HCT116 (cell line): ENCODE data around the gene RASGEF1B. TPM values are rescaled to one million over a fixed set of nuclear protein-coding genes. Genes with fewer than 3 reads are reported as not detected.

Experiments used
- ATAC-seq: fragments of 200-7000 bp; cut with Tn5 transposase; 2 replicates; pipeline ENCODE4 v1.9.1; 2020; ENCODE audit warnings: mild to moderate bottlenecking, moderate library complexity
- BruUV-seq: library from RNA; stranded (reverse); fragments of 400-500 nt; replicated peaks from 2 replicates; lab custom pipeline; 2021; lab: Mats Ljungman, UMichigan
- CTCF ChIA-PET: fragments of 300-600 bp; sonication (Branson Sonifier 250); formaldehyde crosslinking; loops from one replicate; lab custom pipeline; 2021; ENCODE audit warnings: antibody characterized with exemption; lab: Charles Lee
- POLR2A ChIA-PET: fragments of 300-600, 350-600 bp; sonication (Branson Sonifier 250); formaldehyde crosslinking; loops from one replicate; lab custom pipeline; 2021; ENCODE audit warnings: antibody characterized with exemption; lab: Charles Lee
- RAD21 ChIA-PET, 2 experiments: fragments of 300-600 bp; sonication (Branson Sonifier 250); formaldehyde crosslinking; loops; one replicate each; lab custom pipeline; 2023; ENCODE audit warnings: low total read pairs in 2 of 2; ENCODE audit not compliant: uncharacterized antibody in 2 of 2, unreplicated experiment in 2 of 2, low non-redundant PET in 1 of 2; lab: Charles Lee
- DNase-seq: peaks from one replicate; pipeline ENCODE4 v3.0.0-alpha.2; 2010; ENCODE audit warnings: low read depth, low spot score
- H2AFZ ChIP-seq: fragments of 200-600 bp; shearing (Covaris generic), sonication (generic); 2 replicates; pipeline ENCODE4 v1.6.1; 2017; ENCODE audit warnings: low read depth, mixed run types, mixed read lengths, antibody characterized with exemption, low read length; ENCODE audit not compliant: poor library complexity, severe bottlenecking
- H3K27ac ChIP-seq: 2 replicates; pipeline ENCODE4 v1.5.1; 2012; ENCODE audit warnings: low read depth, low read length
- H3K27me3 ChIP-seq: fragments of 200-600 bp; sonication (generic); 2 replicates; pipeline ENCODE4 v1.6.1; 2016; ENCODE audit warnings: mixed run types, low read length, mixed read lengths; ENCODE audit not compliant: insufficient read depth
- H3K36me3 ChIP-seq, 2 experiments: fragments of 200-500 bp in 1 of 2; fragments of 200-600 bp in 1 of 2; sonication (Bioruptor generic) in 1 of 2; sonication (generic) in 1 of 2; 2 replicates each; pipeline versions ENCODE4 v1.5.1 to v1.6.1; 2014 to 2016; ENCODE audit warnings: low read length in 2 of 2, inconsistent platforms in 1 of 2, mixed read lengths in 1 of 2, mixed run types in 1 of 2; ENCODE audit not compliant: insufficient read depth in 2 of 2, control insufficient read depth in 1 of 2
- H3K4me1 ChIP-seq, 2 experiments: fragments of 200-600 bp in 1 of 2; sonication (generic) in 1 of 2; 2 replicates each; pipeline versions ENCODE4 v1.5.1 to v1.6.1; 2012 to 2017; ENCODE audit warnings: low read length in 2 of 2, inconsistent platforms in 1 of 2, mild to moderate bottlenecking in 1 of 2, mixed read lengths in 1 of 2, mixed run types in 1 of 2, moderate library complexity in 1 of 2; ENCODE audit not compliant: insufficient read depth in 2 of 2, control insufficient read depth in 1 of 2
- H3K4me2 ChIP-seq: fragments of 200-600 bp; sonication (generic); 2 replicates; pipeline ENCODE4 v1.6.1; 2017; ENCODE audit warnings: mixed run types, low read length, mixed read lengths
- H3K4me3 ChIP-seq, 2 experiments: fragments of 200-600 bp in 1 of 2; sonication (generic) in 1 of 2; replicated peaks in 1 of 2; 2 replicates each; pipeline ENCODE4 v1.5.1; 2011 to 2016; ENCODE audit warnings: low read length in 2 of 2, control low read depth in 1 of 2, low read depth in 1 of 2, mild to moderate bottlenecking in 1 of 2, mixed read lengths in 1 of 2, mixed run types in 1 of 2
- H3K79me2 ChIP-seq: fragments of 200-600 bp; sonication (generic); 2 replicates; pipeline ENCODE4 v1.6.1; 2017; ENCODE audit warnings: mild to moderate bottlenecking, mixed run types, low read length, moderate library complexity, mixed read lengths; ENCODE audit not compliant: insufficient read depth
- H3K9ac ChIP-seq: fragments of 200-600 bp; sonication (generic); 2 replicates; pipeline ENCODE4 v1.6.1; 2016; ENCODE audit warnings: low read length, mixed read lengths
- H3K9me2 ChIP-seq: fragments of 200-600 bp; sonication (generic), shearing (Covaris generic); 2 replicates; pipeline ENCODE4 v1.6.1; 2017; ENCODE audit warnings: mixed run types, mild to moderate bottlenecking, moderate library complexity; ENCODE audit not compliant: insufficient read depth
- H3K9me3 ChIP-seq, 2 experiments: fragments of 200-500 bp in 1 of 2; fragments of 200-600 bp in 1 of 2; sonication (Bioruptor generic) in 1 of 2; sonication (generic) in 1 of 2; 2 replicates each; pipeline ENCODE4 v1.6.1; 2014 to 2017; ENCODE audit warnings: low read length in 2 of 2, mixed read lengths in 2 of 2, inconsistent platforms in 1 of 2, low read depth in 1 of 2, mild to moderate bottlenecking in 1 of 2, mixed run types in 1 of 2, moderate library complexity in 1 of 2; ENCODE audit not compliant: control insufficient read depth in 1 of 2, insufficient read depth in 1 of 2
- H4K20me1 ChIP-seq: fragments of 200-600 bp; sonication (generic), shearing (Covaris generic); 2 replicates; pipeline ENCODE4 v1.6.1; 2017; ENCODE audit warnings: mixed run types, mild to moderate bottlenecking, moderate library complexity; ENCODE audit not compliant: insufficient read depth
- ELF1 ChIP-seq: IDR thresholded peaks from 2 replicates; pipeline ENCODE4 v1.6.1; 2012; ENCODE audit warnings: low read depth, borderline replicate concordance
- EZH2 ChIP-seq: fragments of 200-600 bp; sonication (generic); IDR thresholded peaks from 2 replicates; pipeline ENCODE4 v1.6.1; 2017; ENCODE audit warnings: antibody characterized with exemption, mixed run types
- REST ChIP-seq: IDR thresholded peaks from 2 replicates; pipeline ENCODE4 v1.6.1; 2012; ENCODE audit warnings: low read depth
- SIN3A ChIP-seq: IDR thresholded peaks from 2 replicates; pipeline ENCODE4 v1.6.1; 2012; ENCODE audit warnings: low read depth
- SRF ChIP-seq: IDR thresholded peaks from 2 replicates; pipeline ENCODE4 v1.6.1; 2012; ENCODE audit warnings: low read depth
- TCF7L2 ChIP-seq: IDR thresholded peaks from 2 replicates; pipeline ENCODE4 v1.7.0; 2011; ENCODE audit warnings: borderline replicate concordance, inconsistent platforms; ENCODE audit not compliant: insufficient read depth, insufficient read length; ENCODE audit errors: extremely low read depth
- YY1 ChIP-seq: IDR thresholded peaks from 2 replicates; pipeline ENCODE4 v1.6.1; 2011; ENCODE audit warnings: low read length, low read depth, moderate library complexity, mild to moderate bottlenecking; ENCODE audit not compliant: insufficient replicate concordance; ENCODE audit errors: extremely low read depth
- ZBTB33 ChIP-seq: IDR thresholded peaks from 2 replicates; pipeline ENCODE4 v1.6.1; 2011; ENCODE audit warnings: mild to moderate bottlenecking, low read length, moderate library complexity; ENCODE audit not compliant: insufficient replicate concordance; ENCODE audit errors: extremely low read depth
- ZFX ChIP-seq: fragments of 450-650 bp; IDR thresholded peaks from 2 replicates; pipeline ENCODE4 v1.6.1; 2017
- ZNF274 ChIP-seq: fragments of 200-500 bp; sonication (Bioruptor generic); IDR thresholded peaks from 2 replicates; pipeline ENCODE4 v1.6.1; 2014; ENCODE audit warnings: mild to moderate bottlenecking, low read depth, low read length, inconsistent platforms
- intact Hi-C: fragments of 100-400 bp; cut with micrococcal nuclease; formaldehyde crosslinking; loops from 2 replicates; pipeline ENCODE4 v1.10.0; 2022
- total RNA-seq: library from RNA; stranded (reverse); gene quantifications from one replicate; pipeline ENCODE4 v1.2.1, GENCODE V29; 2021; ENCODE audit not compliant: unreplicated experiment
- TF ChIP-seq, protein P1 (sequence below): IDR thresholded peaks from 2 replicates; pipeline ENCODE4 v1.6.1; 2012
- TF ChIP-seq, protein P2 (sequence below), 3 experiments: fragments of 200-600 bp in 1 of 3; sonication (generic) in 1 of 3; IDR thresholded peaks in 2 of 3; conservative IDR thresholded peaks in 1 of 3; 2 replicates each; pipeline ENCODE4 v1.5.1; 2012 to 2017; ENCODE audit warnings: low read depth in 2 of 3, low read length in 2 of 3, antibody characterized with exemption in 1 of 3, borderline replicate concordance in 1 of 3, control low read depth in 1 of 3, mild to moderate bottlenecking in 1 of 3, mixed read lengths in 1 of 3, mixed run types in 1 of 3, moderate library complexity in 1 of 3; ENCODE audit not compliant: insufficient read depth in 1 of 3

RASGEF1B gene
- total RNA-seq, 1 experiment from 2014 or later, result 0.25 TPM

DNA sequence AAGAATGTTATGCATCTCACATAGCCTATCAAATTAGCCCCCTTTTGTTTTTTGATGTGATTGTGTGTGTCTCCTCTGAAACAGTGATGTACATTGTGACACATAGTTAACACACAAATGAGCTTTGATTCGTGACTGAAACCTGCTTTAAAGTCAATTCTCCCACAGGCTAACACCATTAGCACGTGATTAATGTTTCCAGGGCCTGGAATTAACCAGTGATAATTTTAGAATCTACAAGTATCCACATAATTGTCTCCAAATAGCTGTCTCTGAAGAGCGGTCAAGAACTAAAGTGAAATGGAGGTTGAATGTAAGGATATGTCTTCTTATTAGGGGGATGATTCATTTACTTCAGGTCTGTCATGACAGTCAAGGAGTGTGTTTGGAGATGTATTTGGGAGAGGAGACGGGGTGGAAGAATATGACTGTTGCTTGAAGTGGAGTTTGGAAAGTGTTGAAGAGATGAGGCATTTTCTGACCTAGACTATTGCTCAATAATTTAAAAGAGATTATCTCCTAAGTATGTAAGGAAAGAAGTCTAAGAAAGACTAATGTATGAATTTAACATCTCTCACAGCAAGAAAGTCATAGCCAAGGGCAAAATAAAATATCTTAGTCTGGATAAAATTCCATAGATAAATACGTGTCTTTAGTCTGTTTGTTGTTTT lies 13.7 kb upstream of the RASGEF1B start:
- H3K9me3 ChIP-seq, result no peaks in the 10 kb centered on the region
- RAD21 ChIA-PET, result no interaction called here
- H3K4me1 ChIP-seq, result no peaks in the 10 kb centered on the region
- no peak for ATAC-seq
- intact Hi-C loops, result no loop called here
- H3K36me3 ChIP-seq, result no peaks in the 10 kb centered on the region
- no peaks in the 10 kb centered on the region for H3K9me2 ChIP-seq
- H3K9ac ChIP-seq, result no peak overlapping the region
- no peak overlapping the region for H3K4me2 ChIP-seq
- H3K27me3 ChIP-seq, result peaks cover 30% of the 10 kb centered on the region
- POLR2A ChIA-PET, result no interaction called here
- H3K79me2 ChIP-seq, result no peaks in the 10 kb centered on the region
- DNase-seq, result no peak
- no peaks in the 10 kb centered on the region for H4K20me1 ChIP-seq
- CTCF ChIA-PET, result no interaction called here
- no peak for TF ChIP-seq REST
- no peak for TF ChIP-seq TCF7L2
- TF ChIP-seq ZNF274, result no peak
- TF ChIP-seq SIN3A, result no peak
- no peak for TF ChIP-seq SRF
- TF ChIP-seq EZH2, result no peak
- TF ChIP-seq ZFX, result no peak
- TF ChIP-seq, protein P1, sequence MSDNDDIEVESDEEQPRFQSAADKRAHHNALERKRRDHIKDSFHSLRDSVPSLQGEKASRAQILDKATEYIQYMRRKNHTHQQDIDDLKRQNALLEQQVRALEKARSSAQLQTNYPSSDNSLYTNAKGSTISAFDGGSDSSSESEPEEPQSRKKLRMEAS, result no peak
- TF ChIP-seq ZBTB33, result no peak
- TF ChIP-seq, protein P2, sequence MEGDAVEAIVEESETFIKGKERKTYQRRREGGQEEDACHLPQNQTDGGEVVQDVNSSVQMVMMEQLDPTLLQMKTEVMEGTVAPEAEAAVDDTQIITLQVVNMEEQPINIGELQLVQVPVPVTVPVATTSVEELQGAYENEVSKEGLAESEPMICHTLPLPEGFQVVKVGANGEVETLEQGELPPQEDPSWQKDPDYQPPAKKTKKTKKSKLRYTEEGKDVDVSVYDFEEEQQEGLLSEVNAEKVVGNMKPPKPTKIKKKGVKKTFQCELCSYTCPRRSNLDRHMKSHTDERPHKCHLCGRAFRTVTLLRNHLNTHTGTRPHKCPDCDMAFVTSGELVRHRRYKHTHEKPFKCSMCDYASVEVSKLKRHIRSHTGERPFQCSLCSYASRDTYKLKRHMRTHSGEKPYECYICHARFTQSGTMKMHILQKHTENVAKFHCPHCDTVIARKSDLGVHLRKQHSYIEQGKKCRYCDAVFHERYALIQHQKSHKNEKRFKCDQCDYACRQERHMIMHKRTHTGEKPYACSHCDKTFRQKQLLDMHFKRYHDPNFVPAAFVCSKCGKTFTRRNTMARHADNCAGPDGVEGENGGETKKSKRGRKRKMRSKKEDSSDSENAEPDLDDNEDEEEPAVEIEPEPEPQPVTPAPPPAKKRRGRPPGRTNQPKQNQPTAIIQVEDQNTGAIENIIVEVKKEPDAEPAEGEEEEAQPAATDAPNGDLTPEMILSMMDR (IDR thresholded peaks at IDR 0.05 in 2 of 3, conservative IDR thresholded peaks at IDR 0.05 in 1 of 3; ENCODE audit: borderline replicate concordance in 1 of 3, insufficient read depth in 1 of 3, low read depth in 2 of 3, low read length in 2 of 3), result no peak
- no peak for TF ChIP-seq ELF1
- TF ChIP-seq YY1, result no peak
- no peak overlapping the region for H2AFZ ChIP-seq
- H3K27ac ChIP-seq, result no peak overlapping the region
- no TSS peak for BruUV-seq
- H3K4me3 ChIP-seq, result no peak overlapping the region
